HCT116 (cell line): ENCODE results near the gene LRP1. TPM values are rescaled to one million over a fixed set of nuclear protein-coding genes. Genes with fewer than 3 reads are reported as not detected.

ENCODE experiments used
- ATAC-seq: fragments of 200-7000 bp; cut with Tn5 transposase; 2 replicates; pipeline ENCODE4 v1.9.1; 2020; ENCODE audit warnings: mild to moderate bottlenecking, moderate library complexity
- BruUV-seq: library from RNA; stranded (reverse); fragments of 400-500 nt; replicated peaks from 2 replicates; lab custom pipeline; 2021; lab: Mats Ljungman, UMichigan
- CTCF ChIA-PET: fragments of 300-600 bp; sonication (Branson Sonifier 250); formaldehyde crosslinking; loops from one replicate; lab custom pipeline; 2021; ENCODE audit warnings: antibody characterized with exemption; lab: Charles Lee
- POLR2A ChIA-PET: fragments of 300-600, 350-600 bp; sonication (Branson Sonifier 250); formaldehyde crosslinking; loops from one replicate; lab custom pipeline; 2021; ENCODE audit warnings: antibody characterized with exemption; lab: Charles Lee
- RAD21 ChIA-PET, 2 experiments: fragments of 300-600 bp; sonication (Branson Sonifier 250); formaldehyde crosslinking; loops; one replicate each; lab custom pipeline; 2023; ENCODE audit warnings: low total read pairs in 2 of 2; ENCODE audit not compliant: uncharacterized antibody in 2 of 2, unreplicated experiment in 2 of 2, low non-redundant PET in 1 of 2; lab: Charles Lee
- DNase-seq: peaks from one replicate; pipeline ENCODE4 v3.0.0-alpha.2; 2010; ENCODE audit warnings: low read depth, low spot score
- H2AFZ ChIP-seq: fragments of 200-600 bp; shearing (Covaris generic), sonication (generic); 2 replicates; pipeline ENCODE4 v1.6.1; 2017; ENCODE audit warnings: low read depth, mixed run types, mixed read lengths, antibody characterized with exemption, low read length; ENCODE audit not compliant: poor library complexity, severe bottlenecking
- H3K27ac ChIP-seq: 2 replicates; pipeline ENCODE4 v1.5.1; 2012; ENCODE audit warnings: low read depth, low read length
- H3K27me3 ChIP-seq: fragments of 200-600 bp; sonication (generic); 2 replicates; pipeline ENCODE4 v1.6.1; 2016; ENCODE audit warnings: mixed run types, low read length, mixed read lengths; ENCODE audit not compliant: insufficient read depth
- H3K36me3 ChIP-seq, 2 experiments: fragments of 200-500 bp in 1 of 2; fragments of 200-600 bp in 1 of 2; sonication (Bioruptor generic) in 1 of 2; sonication (generic) in 1 of 2; 2 replicates each; pipeline versions ENCODE4 v1.5.1 to v1.6.1; 2014 to 2016; ENCODE audit warnings: low read length in 2 of 2, inconsistent platforms in 1 of 2, mixed read lengths in 1 of 2, mixed run types in 1 of 2; ENCODE audit not compliant: insufficient read depth in 2 of 2, control insufficient read depth in 1 of 2
- H3K4me1 ChIP-seq, 2 experiments: fragments of 200-600 bp in 1 of 2; sonication (generic) in 1 of 2; 2 replicates each; pipeline versions ENCODE4 v1.5.1 to v1.6.1; 2012 to 2017; ENCODE audit warnings: low read length in 2 of 2, inconsistent platforms in 1 of 2, mild to moderate bottlenecking in 1 of 2, mixed read lengths in 1 of 2, mixed run types in 1 of 2, moderate library complexity in 1 of 2; ENCODE audit not compliant: insufficient read depth in 2 of 2, control insufficient read depth in 1 of 2
- H3K4me2 ChIP-seq: fragments of 200-600 bp; sonication (generic); 2 replicates; pipeline ENCODE4 v1.6.1; 2017; ENCODE audit warnings: mixed run types, low read length, mixed read lengths
- H3K4me3 ChIP-seq, 2 experiments: fragments of 200-600 bp in 1 of 2; sonication (generic) in 1 of 2; replicated peaks in 1 of 2; 2 replicates each; pipeline ENCODE4 v1.5.1; 2011 to 2016; ENCODE audit warnings: low read length in 2 of 2, control low read depth in 1 of 2, low read depth in 1 of 2, mild to moderate bottlenecking in 1 of 2, mixed read lengths in 1 of 2, mixed run types in 1 of 2
- H3K79me2 ChIP-seq: fragments of 200-600 bp; sonication (generic); 2 replicates; pipeline ENCODE4 v1.6.1; 2017; ENCODE audit warnings: mild to moderate bottlenecking, mixed run types, low read length, moderate library complexity, mixed read lengths; ENCODE audit not compliant: insufficient read depth
- H3K9ac ChIP-seq: fragments of 200-600 bp; sonication (generic); 2 replicates; pipeline ENCODE4 v1.6.1; 2016; ENCODE audit warnings: low read length, mixed read lengths
- H3K9me2 ChIP-seq: fragments of 200-600 bp; sonication (generic), shearing (Covaris generic); 2 replicates; pipeline ENCODE4 v1.6.1; 2017; ENCODE audit warnings: mixed run types, mild to moderate bottlenecking, moderate library complexity; ENCODE audit not compliant: insufficient read depth
- H3K9me3 ChIP-seq, 2 experiments: fragments of 200-500 bp in 1 of 2; fragments of 200-600 bp in 1 of 2; sonication (Bioruptor generic) in 1 of 2; sonication (generic) in 1 of 2; 2 replicates each; pipeline ENCODE4 v1.6.1; 2014 to 2017; ENCODE audit warnings: low read length in 2 of 2, mixed read lengths in 2 of 2, inconsistent platforms in 1 of 2, low read depth in 1 of 2, mild to moderate bottlenecking in 1 of 2, mixed run types in 1 of 2, moderate library complexity in 1 of 2; ENCODE audit not compliant: control insufficient read depth in 1 of 2, insufficient read depth in 1 of 2
- H4K20me1 ChIP-seq: fragments of 200-600 bp; sonication (generic), shearing (Covaris generic); 2 replicates; pipeline ENCODE4 v1.6.1; 2017; ENCODE audit warnings: mixed run types, mild to moderate bottlenecking, moderate library complexity; ENCODE audit not compliant: insufficient read depth
- EZH2 ChIP-seq: fragments of 200-600 bp; sonication (generic); IDR thresholded peaks from 2 replicates; pipeline ENCODE4 v1.6.1; 2017; ENCODE audit warnings: antibody characterized with exemption, mixed run types
- POLR2A ChIP-seq: IDR thresholded peaks from 2 replicates; pipeline ENCODE4 v1.7.0; 2011; ENCODE audit warnings: borderline replicate concordance; ENCODE audit not compliant: insufficient read depth, insufficient read length; ENCODE audit errors: extremely low read depth
- TCF7L2 ChIP-seq: IDR thresholded peaks from 2 replicates; pipeline ENCODE4 v1.7.0; 2011; ENCODE audit warnings: borderline replicate concordance, inconsistent platforms; ENCODE audit not compliant: insufficient read depth, insufficient read length; ENCODE audit errors: extremely low read depth
- YY1 ChIP-seq: IDR thresholded peaks from 2 replicates; pipeline ENCODE4 v1.6.1; 2011; ENCODE audit warnings: low read length, low read depth, moderate library complexity, mild to moderate bottlenecking; ENCODE audit not compliant: insufficient replicate concordance; ENCODE audit errors: extremely low read depth
- intact Hi-C: fragments of 100-400 bp; cut with micrococcal nuclease; formaldehyde crosslinking; loops from 2 replicates; pipeline ENCODE4 v1.10.0; 2022
- total RNA-seq: library from RNA; stranded (reverse); gene quantifications from one replicate; pipeline ENCODE4 v1.2.1, GENCODE V29; 2021; ENCODE audit not compliant: unreplicated experiment
- TF ChIP-seq, protein P1 (sequence below): IDR thresholded peaks from 2 replicates; pipeline ENCODE4 v1.6.1; 2012
- TF ChIP-seq, protein P2 (sequence below): IDR thresholded peaks from 2 replicates; pipeline ENCODE4 v1.6.1; 2011; ENCODE audit warnings: mild to moderate bottlenecking, low read length, moderate library complexity; ENCODE audit not compliant: insufficient replicate concordance; ENCODE audit errors: extremely low read depth

LRP1 gene
- total RNA-seq, 1 experiment from 2014 or later, result 12.0 TPM

DNA sequence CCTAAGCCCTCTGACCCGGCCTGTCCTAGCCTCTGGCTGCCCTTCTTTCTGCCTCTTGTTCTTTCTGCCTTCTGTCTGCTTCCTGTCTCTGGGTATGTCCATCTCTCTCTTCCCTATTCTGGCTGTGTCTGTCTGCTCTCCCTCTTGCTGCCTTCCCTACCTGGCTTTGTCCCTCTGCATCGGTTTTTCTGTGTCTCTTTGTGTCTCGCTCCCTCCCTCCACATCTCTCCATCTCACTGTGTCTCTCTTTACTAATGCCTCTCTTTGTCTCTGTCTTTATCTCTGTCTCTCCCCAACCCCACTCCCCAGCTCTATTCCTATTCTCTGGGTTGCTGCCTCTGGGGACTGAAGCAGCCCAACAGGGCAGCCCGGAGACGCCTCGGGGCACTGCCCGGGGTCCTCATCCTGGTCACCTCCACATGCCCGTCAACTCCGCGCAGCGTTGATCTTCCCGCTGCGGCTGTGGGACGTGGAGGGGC lies 111.3 kb downstream of the LRP1 start:
- Histone ChIP-seq H2AFZ (no peak overlapping the region), H3K27me3 (peaks cover 4% of the 10 kb centered on the region; the same call in 1 of the 2 replicates), H3K36me3 (no peaks in the 10 kb centered on the region), H4K20me1 (no peaks in the 10 kb centered on the region), H3K79me2 (no peaks in the 10 kb centered on the region), H3K27ac (peak overlapping the region; percentile 34; the same call in 1 of the 2 replicates), H3K9ac (peak overlapping the region; percentile 41), H3K9me2 (no peaks in the 10 kb centered on the region), H3K4me2 (peak overlapping the region; percentile 77), H3K4me3 (peak overlapping the region; percentile 47 to 55), H3K9me3 (no peaks in the 10 kb centered on the region), H3K4me1 (peaks cover 29 to 48% of the 10 kb centered on the region in 2 experiments)
- BruUV-seq, result TSS peak; percentile 49
- POLR2A ChIA-PET, result interaction anchor here (3.5 kb wide), 1 partner anchor 10 kb away, joined by 16 read pairs; the partner anchor contains the start of gene SHMT2
- RAD21 ChIA-PET, result interaction anchor here in 1 of 2 experiments (0.8 kb wide), 1 partner anchor 26 kb away, joined by 4 read pairs; no protein-coding TSS in a partner anchor
- no peak for ATAC-seq
- CTCF ChIA-PET, result interaction anchor here (1.0 to 3.3 kb wide), 6 partner anchors 10 to 216 kb away, joined by 3 to 38 read pairs (median 7); partner anchors contain the start of genes INHBE and SHMT2
- intact Hi-C loops, result loop anchor here (1.0 to 10.0 kb wide), 2 partner anchors 26 to 115 kb away; partner anchors contain the start of gene LRP1
- TF ChIP-seq, protein P1, sequence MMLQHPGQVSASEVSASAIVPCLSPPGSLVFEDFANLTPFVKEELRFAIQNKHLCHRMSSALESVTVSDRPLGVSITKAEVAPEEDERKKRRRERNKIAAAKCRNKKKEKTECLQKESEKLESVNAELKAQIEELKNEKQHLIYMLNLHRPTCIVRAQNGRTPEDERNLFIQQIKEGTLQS, result no peak
- no peak for TF ChIP-seq EZH2
- TF ChIP-seq, protein P2, sequence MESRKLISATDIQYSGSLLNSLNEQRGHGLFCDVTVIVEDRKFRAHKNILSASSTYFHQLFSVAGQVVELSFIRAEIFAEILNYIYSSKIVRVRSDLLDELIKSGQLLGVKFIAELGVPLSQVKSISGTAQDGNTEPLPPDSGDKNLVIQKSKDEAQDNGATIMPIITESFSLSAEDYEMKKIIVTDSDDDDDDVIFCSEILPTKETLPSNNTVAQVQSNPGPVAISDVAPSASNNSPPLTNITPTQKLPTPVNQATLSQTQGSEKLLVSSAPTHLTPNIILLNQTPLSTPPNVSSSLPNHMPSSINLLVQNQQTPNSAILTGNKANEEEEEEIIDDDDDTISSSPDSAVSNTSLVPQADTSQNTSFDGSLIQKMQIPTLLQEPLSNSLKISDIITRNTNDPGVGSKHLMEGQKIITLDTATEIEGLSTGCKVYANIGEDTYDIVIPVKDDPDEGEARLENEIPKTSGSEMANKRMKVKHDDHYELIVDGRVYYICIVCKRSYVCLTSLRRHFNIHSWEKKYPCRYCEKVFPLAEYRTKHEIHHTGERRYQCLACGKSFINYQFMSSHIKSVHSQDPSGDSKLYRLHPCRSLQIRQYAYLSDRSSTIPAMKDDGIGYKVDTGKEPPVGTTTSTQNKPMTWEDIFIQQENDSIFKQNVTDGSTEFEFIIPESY, result no peak
- no peak for TF ChIP-seq POLR2A
- TF ChIP-seq YY1, result no peak
- no peak for TF ChIP-seq TCF7L2
- no peak for DNase-seq
